Activated T-cell treated with anti-CD3 and anti-CD28 coated beads for 24 hours (primary cell): ENCODE data around the gene CHTF8.
"Not testable (repeated sequence)": the region's sequence is repeated elsewhere in the genome, so short reads cannot be mapped to it uniquely, and the experiment has no call there.

Experiments
- DNase-seq: peaks from one replicate; pipeline ENCODE4 v3.0.0-alpha.2; 2020; ENCODE audit warnings: low read depth

CHTF8 gene

GRCh38 chr16:69138608-69139007 is 6.2 kb upstream of the CHTF8 start:
- no peak for DNase-seq

GRCh38 chr16:69133373-69133954 is 1.1 kb upstream of the CHTF8 start:
- DNase-seq: no peak

GRCh38 chr16:69131839-69132423 is 457 bp downstream of the CHTF8 start:
- DNase-seq: peak; percentile 73

- no peak for DNase-seq
These were observed 1.1 kb downstream of the CHTF8 start for GRCh38 chr16:69131167-69131838.

- DNase-seq: no peak
These were observed 1.9 kb downstream of the CHTF8 start for GRCh38 chr16:69130461-69130860.

GRCh38 chr16:69127966-69128510 is 4.3 kb downstream of the CHTF8 start:
- no peak for DNase-seq

- DNase-seq: not testable (repeated sequence)
These were observed 5.6 kb downstream of the CHTF8 start for GRCh38 chr16:69126801-69127200.

- no peak for DNase-seq
These were observed 6.2 kb downstream of the CHTF8 start for GRCh38 chr16:69126221-69126620.

GRCh38 chr16:69124961-69125360 is 7.4 kb downstream of the CHTF8 start:
- not testable (repeated sequence) for DNase-seq

- DNase-seq: not testable (repeated sequence)
These were observed 8.0 kb downstream of the CHTF8 start for GRCh38 chr16:69124406-69124805.

- DNase-seq: peak; percentile 56
These were observed 8.5 kb downstream of the CHTF8 start for GRCh38 chr16:69123910-69124309.

GRCh38 chr16:69120096-69120664 is 12.2 kb downstream of the CHTF8 start:
- DNase-seq: no peak

- DNase-seq: no peak
These were observed 12.9 kb downstream of the CHTF8 start for GRCh38 chr16:69119536-69119935.

- no peak for DNase-seq
These were observed 13.4 kb downstream of the CHTF8 start for GRCh38 chr16:69118994-69119393.

GRCh38 chr16:69118468-69118867 is 13.9 kb downstream of the CHTF8 start:
- no peak for DNase-seq

GRCh38 chr16:69116906-69117305 is 15.5 kb downstream of the CHTF8 start:
- DNase-seq: no peak

- DNase-seq: no peak
These were observed 16.0 kb downstream of the CHTF8 start for GRCh38 chr16:69116256-69116875.

- DNase-seq: no peak
These were observed 16.6 kb downstream of the CHTF8 start for GRCh38 chr16:69115837-69116236.

GRCh38 chr16:69115361-69115760 is 17.0 kb downstream of the CHTF8 start:
- DNase-seq: no peak

- no peak for DNase-seq
These were observed 17.4 kb downstream of the CHTF8 start for GRCh38 chr16:69114976-69115355.

GRCh38 chr16:69114346-69114975 is 17.9 kb downstream of the CHTF8 start:
- no peak for DNase-seq

- DNase-seq: no peak
These were observed 19.2 kb downstream of the CHTF8 start for GRCh38 chr16:69113216-69113615.
